Liver (tissue), 3 donors: ENCODE data around the gene OR10H5.

Source experiments
- EGR1 ChIP-seq, 2 donors: IDR thresholded peaks; 2 replicates each; pipeline ENCODE4 v1.6.1; 2016 to 2018; ENCODE audit warnings: antibody characterized with exemption in 2 of 2, low read depth in 2 of 2
- GABPA ChIP-seq, 2 donors: IDR thresholded peaks in 1 of 2; conservative IDR thresholded peaks in 1 of 2; 2 replicates each; pipeline ENCODE4 v1.6.1; 2016; ENCODE audit warnings: antibody characterized with exemption in 2 of 2, mild to moderate bottlenecking in 1 of 2, moderate library complexity in 1 of 2
- HNF4G ChIP-seq: IDR thresholded peaks from 2 replicates; pipeline ENCODE4 v1.6.1; 2016; ENCODE audit warnings: antibody characterized with exemption
- JUND ChIP-seq, 2 donors: IDR thresholded peaks; 2 replicates each; pipeline ENCODE4 v1.6.1; 2016; ENCODE audit warnings: antibody characterized with exemption in 2 of 2
- RAD21 ChIP-seq, 2 donors: IDR thresholded peaks; 2 replicates each; pipeline ENCODE4 v1.6.1; 2016; ENCODE audit warnings: antibody characterized with exemption in 2 of 2, mild to moderate bottlenecking in 2 of 2
- REST ChIP-seq: IDR thresholded peaks from 2 replicates; pipeline ENCODE4 v1.6.1; 2016; ENCODE audit warnings: antibody characterized with exemption, mild to moderate bottlenecking
- RXRA ChIP-seq, 2 donors: IDR thresholded peaks; 2 replicates each; pipeline ENCODE4 v1.6.1; 2017 to 2018; ENCODE audit warnings: antibody characterized with exemption in 2 of 2, mild to moderate bottlenecking in 1 of 2
- SP1 ChIP-seq: IDR thresholded peaks from 2 replicates; pipeline ENCODE4 v1.6.1; 2018; ENCODE audit warnings: antibody characterized with exemption, mild to moderate bottlenecking
- TAF1 ChIP-seq: conservative IDR thresholded peaks from 2 replicates; pipeline ENCODE4 v1.6.1; 2016; ENCODE audit warnings: antibody characterized with exemption, mild to moderate bottlenecking
- YY1 ChIP-seq: IDR thresholded peaks from 2 replicates; pipeline ENCODE4 v1.6.1; 2016; ENCODE audit warnings: antibody characterized with exemption, mild to moderate bottlenecking
- TF ChIP-seq, protein P1 (sequence below): fragments of 150-350 bp; IDR thresholded peaks from 2 replicates; pipeline ENCODE4 v1.5.1; 2017; ENCODE audit warnings: improper control_type of control experiment, low read depth, low read length; ENCODE audit not compliant: missing input control
- TF ChIP-seq, protein P2 (sequence below): IDR thresholded peaks from 2 replicates; pipeline ENCODE4 v1.6.1; 2016; ENCODE audit warnings: antibody characterized with exemption
- TF ChIP-seq, protein P3 (sequence below): IDR thresholded peaks from 2 replicates; pipeline ENCODE4 v1.6.1; 2016; ENCODE audit warnings: antibody characterized with exemption
- TF ChIP-seq, protein P4 (sequence below): IDR thresholded peaks from 2 replicates; pipeline ENCODE4 v1.6.1; 2016; ENCODE audit warnings: antibody characterized with exemption
- donor health status: healthy.
- donor health status: healthy.

GRCh38 chr19:15788594-15789270 lies 1.3 kb downstream of the OR10H5 start:
- TF ChIP-seq, protein P1, sequence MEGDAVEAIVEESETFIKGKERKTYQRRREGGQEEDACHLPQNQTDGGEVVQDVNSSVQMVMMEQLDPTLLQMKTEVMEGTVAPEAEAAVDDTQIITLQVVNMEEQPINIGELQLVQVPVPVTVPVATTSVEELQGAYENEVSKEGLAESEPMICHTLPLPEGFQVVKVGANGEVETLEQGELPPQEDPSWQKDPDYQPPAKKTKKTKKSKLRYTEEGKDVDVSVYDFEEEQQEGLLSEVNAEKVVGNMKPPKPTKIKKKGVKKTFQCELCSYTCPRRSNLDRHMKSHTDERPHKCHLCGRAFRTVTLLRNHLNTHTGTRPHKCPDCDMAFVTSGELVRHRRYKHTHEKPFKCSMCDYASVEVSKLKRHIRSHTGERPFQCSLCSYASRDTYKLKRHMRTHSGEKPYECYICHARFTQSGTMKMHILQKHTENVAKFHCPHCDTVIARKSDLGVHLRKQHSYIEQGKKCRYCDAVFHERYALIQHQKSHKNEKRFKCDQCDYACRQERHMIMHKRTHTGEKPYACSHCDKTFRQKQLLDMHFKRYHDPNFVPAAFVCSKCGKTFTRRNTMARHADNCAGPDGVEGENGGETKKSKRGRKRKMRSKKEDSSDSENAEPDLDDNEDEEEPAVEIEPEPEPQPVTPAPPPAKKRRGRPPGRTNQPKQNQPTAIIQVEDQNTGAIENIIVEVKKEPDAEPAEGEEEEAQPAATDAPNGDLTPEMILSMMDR: no peak
- TF ChIP-seq TAF1 (no peak), SP1 (no peak), EGR1 (IDR thresholded peaks at IDR 0.05; ENCODE audit: low read depth in 2 of 2) (no peak), YY1 (no peak), REST (no peak), RAD21 (IDR thresholded peaks at IDR 0.05) (no peak), JUND (IDR thresholded peaks at IDR 0.05) (no peak), GABPA (IDR thresholded peaks at IDR 0.05 in 1 of 2, conservative IDR thresholded peaks at IDR 0.05 in 1 of 2) (no peak), HNF4G (no peak), RXRA (IDR thresholded peaks at IDR 0.05) (no peak)
- TF ChIP-seq, protein P2, sequence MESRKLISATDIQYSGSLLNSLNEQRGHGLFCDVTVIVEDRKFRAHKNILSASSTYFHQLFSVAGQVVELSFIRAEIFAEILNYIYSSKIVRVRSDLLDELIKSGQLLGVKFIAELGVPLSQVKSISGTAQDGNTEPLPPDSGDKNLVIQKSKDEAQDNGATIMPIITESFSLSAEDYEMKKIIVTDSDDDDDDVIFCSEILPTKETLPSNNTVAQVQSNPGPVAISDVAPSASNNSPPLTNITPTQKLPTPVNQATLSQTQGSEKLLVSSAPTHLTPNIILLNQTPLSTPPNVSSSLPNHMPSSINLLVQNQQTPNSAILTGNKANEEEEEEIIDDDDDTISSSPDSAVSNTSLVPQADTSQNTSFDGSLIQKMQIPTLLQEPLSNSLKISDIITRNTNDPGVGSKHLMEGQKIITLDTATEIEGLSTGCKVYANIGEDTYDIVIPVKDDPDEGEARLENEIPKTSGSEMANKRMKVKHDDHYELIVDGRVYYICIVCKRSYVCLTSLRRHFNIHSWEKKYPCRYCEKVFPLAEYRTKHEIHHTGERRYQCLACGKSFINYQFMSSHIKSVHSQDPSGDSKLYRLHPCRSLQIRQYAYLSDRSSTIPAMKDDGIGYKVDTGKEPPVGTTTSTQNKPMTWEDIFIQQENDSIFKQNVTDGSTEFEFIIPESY: no peak
- TF ChIP-seq, protein P3, sequence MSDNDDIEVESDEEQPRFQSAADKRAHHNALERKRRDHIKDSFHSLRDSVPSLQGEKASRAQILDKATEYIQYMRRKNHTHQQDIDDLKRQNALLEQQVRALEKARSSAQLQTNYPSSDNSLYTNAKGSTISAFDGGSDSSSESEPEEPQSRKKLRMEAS: no peak
- TF ChIP-seq, protein P4, sequence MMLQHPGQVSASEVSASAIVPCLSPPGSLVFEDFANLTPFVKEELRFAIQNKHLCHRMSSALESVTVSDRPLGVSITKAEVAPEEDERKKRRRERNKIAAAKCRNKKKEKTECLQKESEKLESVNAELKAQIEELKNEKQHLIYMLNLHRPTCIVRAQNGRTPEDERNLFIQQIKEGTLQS: no peak
